ENCODE results near the gene SMARCA1.

DNA sequence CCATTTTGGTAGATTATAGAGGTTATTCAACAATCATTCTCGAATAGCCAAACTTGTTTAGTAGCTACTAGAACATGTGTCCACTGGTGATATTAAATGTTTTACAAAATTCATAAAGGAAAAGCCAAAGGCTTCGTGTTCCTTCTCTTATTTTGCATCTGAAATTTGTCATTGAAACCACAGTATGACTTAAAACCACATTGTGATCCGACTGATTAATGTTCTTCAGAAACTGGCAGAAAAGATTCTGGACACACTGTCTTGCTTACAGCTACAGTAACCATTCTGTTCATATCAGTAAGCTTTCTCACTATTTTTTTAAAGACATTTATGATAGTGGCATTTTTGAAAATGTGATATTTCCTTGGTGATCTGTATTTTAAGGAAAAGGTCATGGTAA, 2.6 kb upstream of the SMARCA1 start:
- TF ChIP-seq, protein P1, sequence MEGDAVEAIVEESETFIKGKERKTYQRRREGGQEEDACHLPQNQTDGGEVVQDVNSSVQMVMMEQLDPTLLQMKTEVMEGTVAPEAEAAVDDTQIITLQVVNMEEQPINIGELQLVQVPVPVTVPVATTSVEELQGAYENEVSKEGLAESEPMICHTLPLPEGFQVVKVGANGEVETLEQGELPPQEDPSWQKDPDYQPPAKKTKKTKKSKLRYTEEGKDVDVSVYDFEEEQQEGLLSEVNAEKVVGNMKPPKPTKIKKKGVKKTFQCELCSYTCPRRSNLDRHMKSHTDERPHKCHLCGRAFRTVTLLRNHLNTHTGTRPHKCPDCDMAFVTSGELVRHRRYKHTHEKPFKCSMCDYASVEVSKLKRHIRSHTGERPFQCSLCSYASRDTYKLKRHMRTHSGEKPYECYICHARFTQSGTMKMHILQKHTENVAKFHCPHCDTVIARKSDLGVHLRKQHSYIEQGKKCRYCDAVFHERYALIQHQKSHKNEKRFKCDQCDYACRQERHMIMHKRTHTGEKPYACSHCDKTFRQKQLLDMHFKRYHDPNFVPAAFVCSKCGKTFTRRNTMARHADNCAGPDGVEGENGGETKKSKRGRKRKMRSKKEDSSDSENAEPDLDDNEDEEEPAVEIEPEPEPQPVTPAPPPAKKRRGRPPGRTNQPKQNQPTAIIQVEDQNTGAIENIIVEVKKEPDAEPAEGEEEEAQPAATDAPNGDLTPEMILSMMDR (conservative IDR thresholded peaks at IDR 0.05; ENCODE audit: low read depth, low read length) = no peak
- TF ChIP-seq EZH2 (IDR thresholded peaks at IDR 0.05; ENCODE audit: borderline replicate concordance, low read depth, low read length, poor library complexity, severe bottlenecking) = no peak

Data from A673 (cell line).